GM20000 (cell line): Measurements from ENCODE around the gene NCKAP5.

Experiments
- DNase-seq: peaks from one replicate; pipeline ENCODE4 v3.0.0; 2012; ENCODE audit warnings: low spot score
- TF ChIP-seq, protein P1 (sequence below): IDR thresholded peaks from 2 replicates; pipeline ENCODE4 v1.5.1; 2012; ENCODE audit warnings: mild to moderate bottlenecking, control low read depth; ENCODE audit errors: extremely low read depth, missing control alignments

The NCKAP5 gene

GRCh38 chr2:132965460-132965859 is 602.8 kb downstream of the NCKAP5 start:
- DNase-seq = no peak
- TF ChIP-seq, protein P1, sequence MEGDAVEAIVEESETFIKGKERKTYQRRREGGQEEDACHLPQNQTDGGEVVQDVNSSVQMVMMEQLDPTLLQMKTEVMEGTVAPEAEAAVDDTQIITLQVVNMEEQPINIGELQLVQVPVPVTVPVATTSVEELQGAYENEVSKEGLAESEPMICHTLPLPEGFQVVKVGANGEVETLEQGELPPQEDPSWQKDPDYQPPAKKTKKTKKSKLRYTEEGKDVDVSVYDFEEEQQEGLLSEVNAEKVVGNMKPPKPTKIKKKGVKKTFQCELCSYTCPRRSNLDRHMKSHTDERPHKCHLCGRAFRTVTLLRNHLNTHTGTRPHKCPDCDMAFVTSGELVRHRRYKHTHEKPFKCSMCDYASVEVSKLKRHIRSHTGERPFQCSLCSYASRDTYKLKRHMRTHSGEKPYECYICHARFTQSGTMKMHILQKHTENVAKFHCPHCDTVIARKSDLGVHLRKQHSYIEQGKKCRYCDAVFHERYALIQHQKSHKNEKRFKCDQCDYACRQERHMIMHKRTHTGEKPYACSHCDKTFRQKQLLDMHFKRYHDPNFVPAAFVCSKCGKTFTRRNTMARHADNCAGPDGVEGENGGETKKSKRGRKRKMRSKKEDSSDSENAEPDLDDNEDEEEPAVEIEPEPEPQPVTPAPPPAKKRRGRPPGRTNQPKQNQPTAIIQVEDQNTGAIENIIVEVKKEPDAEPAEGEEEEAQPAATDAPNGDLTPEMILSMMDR = no peak

DNA sequence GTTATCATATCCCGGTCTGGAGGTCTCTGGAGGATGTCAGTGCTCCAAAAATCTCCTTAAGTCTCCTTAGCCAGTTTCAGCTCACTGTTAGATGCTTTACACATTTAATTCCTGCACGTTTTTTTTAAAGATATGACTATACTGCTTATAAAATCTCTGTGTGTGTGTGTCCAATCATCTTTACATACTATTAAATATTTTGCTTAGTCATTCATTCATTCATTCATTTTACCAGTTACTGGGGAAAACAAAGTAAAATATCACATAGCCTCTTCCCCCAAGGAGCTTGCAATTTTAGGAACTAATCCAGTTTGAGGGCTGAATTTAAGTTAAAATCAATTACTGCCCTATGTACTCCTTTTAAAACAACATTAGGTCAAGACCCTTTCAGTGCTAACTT is 605.1 kb downstream of the NCKAP5 start:
- TF ChIP-seq, protein P1 = no peak

GRCh38 chr2:132958887-132959286 is 609.4 kb downstream of the NCKAP5 start:
- no peak for DNase-seq
- TF ChIP-seq, protein P1 = no peak

More for the DNA sequence above, 605.1 kb downstream of the NCKAP5 start:
- no peak for DNase-seq

DNA sequence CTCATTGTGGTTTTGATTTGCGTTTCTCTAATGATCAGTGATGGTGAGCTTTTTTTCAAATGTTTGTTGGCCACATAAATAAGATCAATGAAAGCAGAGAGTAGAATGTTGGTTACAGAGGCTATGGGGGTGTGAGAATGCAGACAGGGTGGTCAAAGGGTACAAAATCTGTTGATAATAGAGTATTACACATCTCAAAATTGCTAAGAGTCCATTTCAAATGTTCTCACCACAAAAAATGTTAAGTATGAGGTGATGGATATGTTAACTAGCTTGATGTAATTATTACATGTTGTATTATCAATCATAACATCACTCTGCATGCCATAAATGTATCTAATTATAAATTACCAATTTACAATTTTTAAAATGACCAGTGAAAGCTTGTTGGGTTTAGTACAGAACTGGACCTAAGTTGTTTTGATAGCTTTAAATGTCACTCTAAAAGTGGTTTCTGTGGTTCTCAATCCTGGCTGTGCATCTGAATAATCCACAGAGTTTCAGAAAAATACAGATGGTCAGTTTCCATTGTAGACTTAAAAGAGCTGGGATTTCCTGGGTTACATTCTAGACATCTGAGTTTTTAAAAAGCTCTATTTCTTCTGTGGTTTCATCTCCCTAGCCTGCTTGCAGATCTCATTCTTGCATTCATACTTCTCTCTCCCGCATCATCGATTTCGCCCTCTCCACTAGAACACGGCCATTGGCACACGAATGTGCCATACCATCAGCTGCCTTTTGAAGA is 612.2 kb downstream of the NCKAP5 start:
- DNase-seq = no peak
- TF ChIP-seq, protein P1 = no peak

DNA sequence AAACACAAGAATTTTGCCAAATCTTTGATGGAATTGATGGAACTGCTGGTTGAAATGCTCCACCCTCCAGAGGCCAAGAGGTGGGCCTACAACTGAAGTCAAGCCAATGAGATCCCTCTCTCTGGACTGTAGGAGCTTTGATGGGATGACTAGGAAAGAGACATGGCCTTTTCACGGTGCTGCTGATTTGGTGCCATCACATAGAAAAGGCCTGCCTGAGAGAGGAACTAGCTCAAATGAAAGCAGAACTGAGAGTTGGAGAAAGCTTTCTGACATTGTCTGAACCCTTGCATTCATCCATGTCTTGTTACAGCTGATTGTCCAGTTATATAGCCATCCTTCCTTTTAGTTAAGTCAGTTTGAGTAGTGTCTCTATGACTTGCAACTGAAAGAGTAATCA is 614.5 kb downstream of the NCKAP5 start:
- TF ChIP-seq, protein P1 = no peak
- DNase-seq = peak; percentile 22

- no peak for DNase-seq
- TF ChIP-seq, protein P1 = no peak
Measured at GRCh38 chr2:132951008-132951714, 617.1 kb downstream of the NCKAP5 start.

GRCh38 chr2:132949108-132949507 is 619.2 kb downstream of the NCKAP5 start:
- TF ChIP-seq, protein P1 = no peak
- no peak for DNase-seq
